ENCODE data around the gene PURB.
"Not testable (repeated sequence)": the region's sequence is repeated elsewhere in the genome, so short reads cannot be mapped to it uniquely, and the experiment has no call there.

The PURB gene

GRCh38 chr7:44891372-44891771 is 6.0 kb upstream of the PURB start:
- peak; percentile 18 for DNase-seq

- no peak for DNase-seq
Observed at GRCh38 chr7:44889086-44889781, 3.9 kb upstream of the PURB start.

GRCh38 chr7:44887293-44887692 is 2.0 kb upstream of the PURB start:
- no peak for DNase-seq

- peak; percentile 45 for DNase-seq
Observed at GRCh38 chr7:44884621-44885393, 523 bp downstream of the PURB start.

- no peak for DNase-seq
Observed at GRCh38 chr7:44883961-44884620, 1.2 kb downstream of the PURB start.

GRCh38 chr7:44882899-44883298 is 2.4 kb downstream of the PURB start:
- DNase-seq, result no peak

- no peak for DNase-seq
Observed at GRCh38 chr7:44881610-44882009, 3.7 kb downstream of the PURB start.

- DNase-seq, result no peak
Observed at GRCh38 chr7:44881066-44881600, 4.2 kb downstream of the PURB start.

- no peak for DNase-seq
Observed at GRCh38 chr7:44880317-44881018, 4.9 kb downstream of the PURB start.

- DNase-seq, result no peak
Observed at GRCh38 chr7:44876393-44876792, 8.9 kb downstream of the PURB start.

GRCh38 chr7:44875241-44875640 is 10.1 kb downstream of the PURB start:
- DNase-seq, result no peak

- DNase-seq, result no peak
Observed at GRCh38 chr7:44872787-44873186, 12.5 kb downstream of the PURB start.

- not testable (repeated sequence) for DNase-seq
Observed at GRCh38 chr7:44871918-44872317, 13.4 kb downstream of the PURB start.

GRCh38 chr7:44870780-44871179 is 14.6 kb downstream of the PURB start:
- DNase-seq, result not testable (repeated sequence)

GRCh38 chr7:44870336-44870735 is 15.0 kb downstream of the PURB start:
- DNase-seq, result not testable (repeated sequence)

- DNase-seq, result no peak
Observed at GRCh38 chr7:44867073-44867995, 18.0 kb downstream of the PURB start.

- not testable (repeated sequence) for DNase-seq
Observed at GRCh38 chr7:44861949-44862348, 23.4 kb downstream of the PURB start.

GRCh38 chr7:44858161-44858560 is 27.2 kb downstream of the PURB start:
- DNase-seq, result no peak

GRCh38 chr7:44854644-44855364 is 30.5 kb downstream of the PURB start:
- DNase-seq, result no peak

GRCh38 chr7:44853391-44853790 is 31.9 kb downstream of the PURB start:
- DNase-seq, result no peak

- no peak for DNase-seq
Observed at GRCh38 chr7:44852590-44852989, 32.7 kb downstream of the PURB start.

Measured in T-helper 9 cell (primary cell).